PC-3 (cell line): ENCODE results near the gene RNF14. TPM values are rescaled to one million over a fixed set of nuclear protein-coding genes. Genes with fewer than 3 reads are reported as not detected.

Source experiments
- ATAC-seq: fragments of 200-7000 bp; cut with Tn5 transposase; 2 replicates; pipeline ENCODE4 v1.9.1; 2020; ENCODE audit warnings: mild to moderate bottlenecking, moderate library complexity
- BruUV-seq: library from RNA; stranded (reverse); fragments of 400-500 nt; replicated peaks from 2 replicates; lab custom pipeline; 2021; lab: Mats Ljungman, UMichigan
- CTCF ChIA-PET: fragments of 300-600 bp; sonication (Branson Sonifier 250); formaldehyde crosslinking; loops from one replicate; lab custom pipeline; 2022; ENCODE audit warnings: antibody characterized with exemption; lab: Charles Lee
- POLR2A ChIA-PET: fragments of 300-600 bp; sonication (Branson Sonifier 250); formaldehyde crosslinking; loops from one replicate; lab custom pipeline; 2022; ENCODE audit warnings: antibody characterized with exemption; ENCODE audit not compliant: unreplicated experiment; lab: Charles Lee
- DNase-seq: peaks from one replicate; pipeline ENCODE4 v3.0.0-alpha.2; 2015
- H2AFZ ChIP-seq: fragments of 300-600 bp; sonication (generic); 2 replicates; pipeline ENCODE4 v1.6.0; 2016; ENCODE audit warnings: antibody characterized with exemption, low read length
- H3F3A ChIP-seq: fragments of 300-600 bp; sonication (generic); one replicate; pipeline ENCODE4 v1.6.0; 2017; ENCODE audit warnings: antibody characterized with exemption, low read length, control low read depth, mild to moderate bottlenecking; ENCODE audit not compliant: unreplicated experiment
- H3K27ac ChIP-seq: fragments of 300-600 bp; sonication (generic); 2 replicates; pipeline ENCODE4 v1.5.1; 2016; ENCODE audit warnings: mild to moderate bottlenecking, low read length
- H3K27me3 ChIP-seq: fragments of 300-600 bp; sonication (generic); 2 replicates; pipeline ENCODE4 v1.6.1; 2016; ENCODE audit warnings: low read length, mixed read lengths
- H3K36me3 ChIP-seq: fragments of 300-600 bp; sonication (generic); 2 replicates; pipeline ENCODE4 v1.6.1; 2016; ENCODE audit warnings: low read depth, mixed run types, low read length, mixed read lengths
- H3K4me1 ChIP-seq: fragments of 300-600 bp; sonication (generic); 2 replicates; pipeline ENCODE4 v1.5.1; 2016; ENCODE audit warnings: low read length; ENCODE audit not compliant: insufficient read depth
- H3K4me2 ChIP-seq: fragments of 300-600 bp; sonication (generic); 2 replicates; pipeline ENCODE4 v1.6.0; 2016; ENCODE audit warnings: low read length
- H3K4me3 ChIP-seq: fragments of 300-600 bp; sonication (generic); 2 replicates; pipeline ENCODE4 v1.5.1; 2016; ENCODE audit warnings: mild to moderate bottlenecking, low read length, mixed read lengths
- H3K79me2 ChIP-seq: fragments of 300-600 bp; sonication (generic); 2 replicates; pipeline ENCODE4 v1.6.1; 2017; ENCODE audit warnings: low read length, mixed read lengths
- H3K9ac ChIP-seq: fragments of 300-600 bp; sonication (generic); 2 replicates; pipeline ENCODE4 v1.6.0; 2016; ENCODE audit warnings: mild to moderate bottlenecking, low read length
- H3K9me2 ChIP-seq: fragments of 300-600 bp; sonication (generic); replicated peaks from 2 replicates; pipeline ENCODE4 v1.6.1; 2016; ENCODE audit warnings: mixed run types, low read length, mixed read lengths
- H3K9me3 ChIP-seq: fragments of 300-600 bp; sonication (generic); 2 replicates; pipeline ENCODE4 v1.6.1; 2016; ENCODE audit warnings: low read length, mixed read lengths
- H4K20me1 ChIP-seq: fragments of 300-600 bp; sonication (generic); 2 replicates; pipeline ENCODE4 v1.6.1; 2016; ENCODE audit warnings: low read length, mixed read lengths
- CTCF ChIP-seq: fragments of 300-600 bp; sonication (generic); conservative IDR thresholded peaks from 2 replicates; pipeline ENCODE4 v1.5.1; 2017; ENCODE audit warnings: antibody characterized with exemption, low read depth, mild to moderate bottlenecking, low read length
- EZH2 ChIP-seq: fragments of 300-600 bp; sonication (generic); IDR thresholded peaks from one replicate; pipeline ENCODE4 v1.6.1; 2017; ENCODE audit warnings: antibody characterized with exemption, mild to moderate bottlenecking, low read length; ENCODE audit not compliant: unreplicated experiment
- EZH2phosphoT487 ChIP-seq: fragments of 300-600 bp; sonication (generic); IDR thresholded peaks from 2 replicates; pipeline ENCODE4 v1.6.1; 2018; ENCODE audit warnings: mild to moderate bottlenecking, antibody characterized with exemption, low read length, borderline replicate concordance
- intact Hi-C: fragments of 100-400 bp; cut with micrococcal nuclease; formaldehyde crosslinking; loops from 2 replicates; pipeline ENCODE4 v1.9.0; 2023
- total RNA-seq: library from RNA; depleted of rRNA; stranded (reverse); fragments of >200 nt; gene quantifications from 2 replicates; pipeline ENCODE4 v1.2.3, GENCODE V29; 2014

RNF14 gene
- total RNA-seq, 1 experiment from 2014 or later: 32.1 TPM

GRCh38 chr5:141997358-141997960 lies 28.6 kb downstream of the RNF14 start:
- no peaks in the 10 kb centered on the region for H3K4me1 ChIP-seq
- H3K9me2 ChIP-seq: no peaks in the 10 kb centered on the region
- ATAC-seq (no peak), DNase-seq (no peak)
- CTCF ChIA-PET: no interaction called here
- no peak overlapping the region for H3K4me3 ChIP-seq
- BruUV-seq: no TSS peak
- POLR2A ChIA-PET: no interaction called here
- H3K9me3 ChIP-seq: no peaks in the 10 kb centered on the region
- peaks cover 12% of the 10 kb centered on the region for H3K36me3 ChIP-seq
- H4K20me1 ChIP-seq: no peaks in the 10 kb centered on the region
- no peaks in the 10 kb centered on the region for H3K79me2 ChIP-seq
- no peak overlapping the region for H3K27ac ChIP-seq
- H3K4me2 ChIP-seq: no peak overlapping the region
- no peaks in the 10 kb centered on the region for H3K27me3 ChIP-seq
- H3K9ac ChIP-seq: no peak overlapping the region
- H3F3A ChIP-seq: no peaks in the 10 kb centered on the region
- intact Hi-C loops: no loop called here
- no peak for TF ChIP-seq CTCF
- no peak for TF ChIP-seq EZH2phosphoT487
- TF ChIP-seq EZH2: no peak
- no peak overlapping the region for H2AFZ ChIP-seq

- POLR2A ChIA-PET: no interaction called here
- Histone ChIP-seq H3K36me3 (peaks cover 4% of the 10 kb centered on the region), H3F3A (no peaks in the 10 kb centered on the region), H3K9ac (no peak overlapping the region), H3K27me3 (no peaks in the 10 kb centered on the region), H2AFZ (no peak overlapping the region), H3K27ac (no peak overlapping the region), H3K9me2 (no peaks in the 10 kb centered on the region), H3K79me2 (no peaks in the 10 kb centered on the region), H3K4me2 (no peak overlapping the region), H4K20me1 (no peaks in the 10 kb centered on the region), H3K9me3 (no peaks in the 10 kb centered on the region), H3K4me1 (no peaks in the 10 kb centered on the region), H3K4me3 (no peak overlapping the region)
- DNase-seq (no peak), ATAC-seq (no peak)
- TF ChIP-seq EZH2phosphoT487: no peak
- no peak for TF ChIP-seq CTCF
- TF ChIP-seq EZH2: no peak
- no TSS peak for BruUV-seq
- intact Hi-C loops: no loop called here
- CTCF ChIA-PET: no interaction called here
These were observed 31.3 kb downstream of the RNF14 start for GRCh38 chr5:142000173-142000572.

GRCh38 chr5:142000704-142001484 lies 32.0 kb downstream of the RNF14 start:
- DNase-seq (peak; percentile 32), ATAC-seq (no peak)
- H3K9ac ChIP-seq: no peak overlapping the region
- H3K4me2 ChIP-seq: no peak overlapping the region
- intact Hi-C loops: no loop called here
- no peak overlapping the region for H3K4me3 ChIP-seq
- H4K20me1 ChIP-seq: no peaks in the 10 kb centered on the region
- no peaks in the 10 kb centered on the region for H3F3A ChIP-seq
- TF ChIP-seq CTCF (peak; percentile 52), EZH2phosphoT487 (no peak)
- ChIA-PET POLR2A (no interaction called here), CTCF (no interaction called here)
- no peak overlapping the region for H3K27ac ChIP-seq
- no peaks in the 10 kb centered on the region for H3K27me3 ChIP-seq
- H3K9me3 ChIP-seq: no peaks in the 10 kb centered on the region
- peaks cover 4% of the 10 kb centered on the region for H3K36me3 ChIP-seq
- no peaks in the 10 kb centered on the region for H3K79me2 ChIP-seq
- H3K9me2 ChIP-seq: no peaks in the 10 kb centered on the region
- no peaks in the 10 kb centered on the region for H3K4me1 ChIP-seq
- no TSS peak for BruUV-seq
- H2AFZ ChIP-seq: no peak overlapping the region
